GM19372 (cell line): Measurements from ENCODE around the gene CCR7.

Experiments used
- ATAC-seq: cut with Tn5 transposase; IDR thresholded peaks from one replicate; pipeline ENCODE4 v1.9.1; 2021; ENCODE audit warnings: mild to moderate bottlenecking, low read depth, moderate library complexity; ENCODE audit not compliant: unreplicated experiment

CCR7 gene

DNA sequence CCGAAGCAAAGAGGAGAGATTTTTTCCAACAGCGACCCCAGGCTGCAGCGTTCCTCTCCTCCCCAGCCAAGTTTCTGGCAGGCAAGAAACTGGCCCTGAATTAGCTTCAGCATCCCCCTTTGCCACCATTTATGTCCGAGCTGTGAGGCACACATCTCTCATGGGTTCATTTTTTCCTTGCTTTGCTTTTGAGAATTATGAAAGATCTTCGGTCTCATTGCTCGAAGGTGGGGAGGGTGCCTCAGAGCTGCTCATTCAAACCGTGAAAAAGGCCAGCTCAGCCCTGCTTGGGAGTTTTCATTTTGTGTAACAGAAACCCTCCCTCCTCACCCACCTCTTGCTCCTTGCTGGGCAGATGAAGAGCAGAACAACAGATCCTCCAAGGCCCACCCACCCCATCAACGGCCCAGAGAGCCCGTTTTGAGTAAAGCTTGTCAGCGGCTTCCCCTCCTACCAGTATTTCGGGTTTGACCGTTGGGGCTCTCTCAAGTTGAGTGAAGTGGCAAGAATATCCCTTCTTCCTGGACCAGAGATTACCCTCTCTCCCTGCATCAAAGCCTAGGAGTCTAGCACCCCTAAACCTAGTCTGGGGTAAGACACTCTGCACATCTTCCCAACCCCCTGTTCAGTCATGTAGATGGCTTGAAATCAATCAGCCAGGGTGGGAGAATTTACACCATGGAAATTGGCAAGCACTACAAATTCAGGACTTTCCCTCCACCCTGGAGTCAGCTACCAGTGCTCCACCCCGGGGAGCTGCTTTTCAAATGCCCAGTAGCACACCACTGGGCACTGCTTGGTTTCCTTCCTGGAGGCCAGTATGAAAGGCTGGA is 1.8 kb downstream of the CCR7 start:
- no peak for ATAC-seq

DNA sequence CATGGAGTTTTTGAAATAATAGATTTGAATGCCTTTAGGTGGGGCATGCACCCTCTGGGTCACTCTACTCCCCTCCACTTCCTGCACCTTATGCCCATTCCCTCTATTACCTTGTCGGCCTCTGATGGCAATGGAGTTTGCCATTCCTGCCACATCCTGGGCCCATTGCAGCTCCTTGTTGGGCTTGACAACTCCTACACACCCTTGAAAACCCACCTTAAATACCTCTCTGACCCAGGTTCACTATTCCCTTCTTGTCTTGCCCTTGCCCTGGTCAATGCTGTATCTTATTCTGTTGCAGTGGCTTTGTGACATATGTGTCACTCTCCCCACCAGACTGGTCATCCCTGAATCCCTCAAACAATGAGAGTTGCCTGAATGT is 2.4 kb downstream of the CCR7 start:
- no peak for ATAC-seq

DNA sequence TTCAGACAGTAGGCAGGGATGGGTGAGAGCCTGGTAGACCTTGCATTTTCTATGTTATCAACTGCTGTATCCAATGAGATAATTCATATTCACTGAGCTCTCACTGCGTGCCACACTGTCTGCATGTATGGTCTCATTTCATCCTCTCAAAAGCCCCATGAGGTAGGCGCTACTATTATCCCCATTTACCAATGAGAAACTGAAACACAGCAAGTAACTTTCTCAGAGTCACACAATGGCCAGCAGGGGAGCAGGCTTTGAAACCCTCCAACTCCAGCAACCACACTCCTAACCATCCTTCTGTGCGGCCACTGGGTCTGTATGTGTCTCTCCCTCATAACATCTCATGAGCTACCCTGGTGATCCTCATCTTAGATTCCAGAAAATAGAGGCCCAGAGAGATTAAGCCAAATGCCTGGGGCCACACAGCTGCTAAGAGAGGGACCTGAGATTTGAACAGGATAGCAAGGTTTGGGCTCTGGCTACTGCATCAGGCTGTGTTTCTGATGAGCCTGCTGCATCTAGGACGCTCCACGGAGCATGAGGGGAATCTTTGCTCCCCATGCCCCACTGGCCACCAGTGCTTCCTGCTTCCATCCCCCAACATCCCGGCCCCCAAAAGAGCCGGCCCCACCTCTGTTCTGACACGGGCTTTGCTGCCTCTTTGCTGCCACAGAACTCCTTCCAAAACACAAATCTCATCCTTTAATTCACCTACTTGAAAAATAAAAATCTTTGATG is 3.2 kb downstream of the CCR7 start:
- no peak for ATAC-seq

DNA sequence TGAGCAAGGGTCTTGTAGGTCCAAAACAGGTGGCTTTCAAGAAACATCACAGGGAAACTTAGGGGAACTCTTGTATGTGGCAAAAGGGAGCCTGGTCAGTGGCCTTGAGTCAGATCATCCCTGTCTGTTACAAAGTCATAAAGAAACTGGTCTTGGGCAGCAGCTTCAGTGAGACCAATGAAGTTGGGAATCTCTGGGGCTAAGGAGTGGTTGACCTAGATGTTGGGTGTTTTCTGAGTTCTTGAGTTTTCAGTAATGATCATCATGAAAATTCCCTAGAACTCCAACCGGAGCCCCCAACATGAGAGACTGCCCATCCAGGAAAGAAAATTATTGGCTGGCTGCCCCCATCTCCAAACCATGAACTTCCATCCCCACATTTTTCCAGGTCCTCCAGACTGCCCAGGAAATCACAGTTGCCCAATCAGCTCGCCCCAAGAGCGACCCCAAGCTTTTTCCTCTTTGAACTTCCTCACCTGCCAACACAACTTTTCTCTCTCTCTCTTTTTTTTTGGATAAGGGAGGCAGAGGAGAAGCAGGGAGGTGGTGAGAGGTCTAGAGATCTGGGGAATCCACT is 3.9 kb downstream of the CCR7 start:
- no peak for ATAC-seq

DNA sequence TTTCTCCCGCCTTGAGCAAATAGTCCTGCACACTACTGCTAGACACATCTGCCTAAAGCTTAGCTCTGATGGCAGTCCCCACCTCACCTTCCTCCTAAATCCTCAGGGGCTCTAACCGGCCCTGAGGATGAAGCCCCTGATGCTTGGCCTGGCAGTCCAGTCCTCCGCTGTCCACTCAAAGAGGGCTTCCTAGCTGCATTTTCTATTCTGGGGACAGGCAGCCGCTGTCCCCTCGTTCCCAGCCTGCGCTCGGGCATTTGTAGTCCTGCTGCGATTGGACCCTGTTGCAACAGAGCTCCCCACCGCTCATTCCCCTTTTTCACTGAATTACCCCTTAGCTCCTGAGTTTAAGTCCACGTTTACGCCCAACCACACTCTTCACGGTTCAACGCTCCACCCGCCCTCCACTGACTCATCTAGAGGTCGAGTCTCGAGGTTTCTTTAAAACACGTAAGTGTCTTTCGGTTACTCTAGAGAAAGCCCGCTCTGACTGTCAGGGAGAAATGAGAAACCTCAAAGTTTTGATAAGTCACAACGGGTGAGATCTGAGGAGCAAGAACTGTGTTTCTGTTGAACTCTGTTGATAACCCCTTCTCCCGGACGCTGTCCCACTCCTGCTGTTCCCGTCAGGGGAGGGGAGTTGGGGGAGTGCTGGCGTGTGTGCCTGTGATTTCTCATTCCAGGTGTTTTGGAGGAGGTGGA is 4.5 kb downstream of the CCR7 start:
- ATAC-seq: no peak

DNA sequence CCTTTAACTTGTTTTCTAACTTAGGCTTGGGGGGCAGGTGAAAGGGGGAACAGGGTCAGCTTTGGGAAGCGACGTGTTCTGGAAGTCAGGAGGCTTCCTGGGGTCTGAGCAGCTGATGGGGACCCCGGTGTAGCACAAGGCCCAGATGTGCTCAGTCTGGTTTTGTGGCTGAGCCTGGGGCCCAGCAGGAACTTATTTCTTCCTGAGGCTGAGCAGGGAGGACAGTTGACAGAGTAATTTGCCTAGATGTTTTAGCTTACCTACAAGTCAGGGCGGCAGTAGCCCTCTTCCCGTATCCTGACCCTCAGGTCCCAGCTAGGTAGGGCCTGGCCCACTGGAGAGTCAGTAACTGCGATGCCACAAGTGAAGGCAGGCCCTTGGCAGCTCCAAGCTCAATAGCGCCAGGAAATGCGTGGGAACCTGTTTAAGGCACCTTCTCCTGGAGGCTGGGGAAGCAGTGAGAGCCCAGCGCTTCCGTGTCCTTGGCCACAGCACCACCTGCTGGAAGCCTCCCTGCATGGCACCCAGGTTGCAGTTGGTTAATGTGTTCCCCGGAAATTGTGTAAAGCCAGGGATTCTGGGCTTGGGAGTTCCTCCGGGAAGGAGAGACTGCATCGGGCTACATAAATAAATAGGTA is 5.2 kb downstream of the CCR7 start:
- no peak for ATAC-seq

DNA sequence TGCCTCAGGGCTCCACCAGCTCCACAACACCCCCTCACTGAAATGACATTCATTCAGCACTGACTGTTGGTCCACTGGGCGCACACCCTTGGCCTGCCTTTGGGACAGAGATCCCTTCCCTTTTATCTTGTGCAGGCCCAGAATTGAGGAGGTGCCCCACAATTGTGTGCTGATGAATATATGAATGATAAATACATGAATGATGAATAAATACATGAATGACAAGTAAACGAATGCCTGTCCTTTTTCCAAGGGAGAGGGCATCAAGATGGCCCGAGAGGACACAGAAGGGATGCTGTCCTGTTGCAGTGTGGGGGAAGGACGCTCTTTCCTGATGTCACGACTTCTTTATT is 5.7 kb downstream of the CCR7 start:
- ATAC-seq: no peak

DNA sequence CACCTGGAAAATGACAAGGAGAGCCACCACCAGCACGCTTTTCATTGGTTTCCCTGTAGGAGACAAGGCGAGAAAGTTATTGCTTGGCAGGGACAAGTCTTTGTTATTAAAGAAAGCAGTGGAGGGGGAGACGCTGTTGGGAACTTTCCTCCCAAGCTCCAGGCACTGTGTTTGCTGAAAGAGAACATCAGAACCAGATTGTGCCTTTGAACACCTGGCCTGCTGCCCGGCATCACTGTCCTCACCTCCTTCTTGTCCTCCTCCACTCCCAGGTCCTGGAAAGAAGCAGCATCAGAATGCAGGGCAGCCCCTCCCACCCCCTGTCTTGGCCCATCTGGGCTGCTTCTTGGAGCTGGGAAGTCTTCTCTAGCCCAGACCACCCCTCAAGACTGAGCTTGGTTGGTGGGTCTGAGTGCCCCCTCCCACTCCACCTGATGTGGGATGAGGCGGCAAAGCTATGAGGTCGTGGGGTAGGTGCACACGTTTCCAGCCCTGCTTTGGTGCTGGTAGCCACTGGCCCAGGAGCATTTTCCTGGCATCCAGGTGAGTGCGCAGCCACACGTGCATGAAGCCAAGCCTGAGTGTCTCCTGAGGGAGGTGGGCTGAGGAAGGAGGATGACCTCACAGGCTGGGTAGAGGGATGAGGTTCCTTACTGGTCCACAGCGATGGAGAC is 6.2 kb downstream of the CCR7 start:
- no peak for ATAC-seq

DNA sequence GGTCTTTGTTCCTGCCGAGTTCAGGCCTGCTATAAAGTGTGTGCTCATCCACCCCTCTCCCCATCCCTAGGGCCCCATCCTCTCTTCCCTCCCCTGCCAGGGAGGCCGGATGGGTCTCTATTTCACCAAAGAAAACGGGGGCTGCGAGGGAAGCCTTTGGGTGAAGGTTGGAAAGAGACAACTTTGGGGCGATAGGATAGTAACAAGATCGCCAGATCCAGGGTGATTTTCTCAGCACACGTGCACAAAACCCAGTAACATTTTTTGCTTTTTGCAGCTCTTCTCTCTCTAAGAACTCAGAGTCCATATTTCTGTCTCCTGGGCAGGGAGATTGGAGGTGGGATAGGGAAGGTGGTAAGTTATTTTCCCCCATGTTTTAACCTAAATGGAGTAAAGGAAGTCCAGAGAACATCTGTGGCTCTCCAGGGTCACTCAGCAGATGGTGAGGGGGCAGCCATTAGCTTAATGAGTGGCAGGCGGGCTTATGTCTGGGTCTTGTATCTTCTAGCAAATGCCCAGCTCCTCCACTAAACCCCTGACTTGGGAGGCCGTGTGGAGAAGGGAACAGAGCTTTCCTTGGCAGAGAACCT is 6.9 kb downstream of the CCR7 start:
- no peak for ATAC-seq

DNA sequence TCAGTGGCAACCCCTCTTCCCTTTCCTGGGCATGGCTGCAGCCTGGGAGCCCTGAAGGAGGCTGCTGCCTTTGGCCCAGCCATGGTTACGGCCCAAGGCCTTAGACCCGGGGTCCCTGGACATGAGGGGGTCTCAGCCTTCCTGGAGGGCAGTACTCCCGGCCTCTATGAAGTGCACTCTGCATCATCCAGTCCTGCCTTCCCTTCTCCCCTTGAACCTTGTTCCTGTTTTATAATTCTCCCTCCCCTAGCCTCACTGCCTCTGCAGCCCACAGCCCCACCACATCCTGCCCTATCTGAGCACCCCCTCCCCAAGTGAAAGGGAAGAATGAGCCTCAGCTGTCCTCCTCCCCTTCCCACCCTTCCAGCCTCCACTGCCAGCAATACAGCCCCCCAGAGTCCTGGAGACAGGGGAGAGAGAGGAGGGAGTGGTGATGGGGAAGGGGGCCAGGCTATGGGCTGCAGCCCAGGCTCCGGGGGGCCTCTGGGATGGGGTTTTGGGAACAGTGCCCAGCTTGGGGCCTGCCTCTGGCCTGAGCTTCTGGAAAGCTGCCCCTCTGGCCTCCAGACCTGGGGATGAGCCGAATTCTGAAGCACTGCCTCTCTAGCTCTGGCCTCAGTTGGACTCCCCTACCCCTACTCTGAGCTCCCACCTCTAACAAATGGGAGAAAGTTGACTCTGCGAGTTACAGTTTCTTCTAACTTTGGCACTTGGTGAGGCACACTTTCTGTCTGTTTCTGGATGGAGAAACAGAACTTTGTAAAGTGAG is 7.6 kb downstream of the CCR7 start:
- no peak for ATAC-seq

DNA sequence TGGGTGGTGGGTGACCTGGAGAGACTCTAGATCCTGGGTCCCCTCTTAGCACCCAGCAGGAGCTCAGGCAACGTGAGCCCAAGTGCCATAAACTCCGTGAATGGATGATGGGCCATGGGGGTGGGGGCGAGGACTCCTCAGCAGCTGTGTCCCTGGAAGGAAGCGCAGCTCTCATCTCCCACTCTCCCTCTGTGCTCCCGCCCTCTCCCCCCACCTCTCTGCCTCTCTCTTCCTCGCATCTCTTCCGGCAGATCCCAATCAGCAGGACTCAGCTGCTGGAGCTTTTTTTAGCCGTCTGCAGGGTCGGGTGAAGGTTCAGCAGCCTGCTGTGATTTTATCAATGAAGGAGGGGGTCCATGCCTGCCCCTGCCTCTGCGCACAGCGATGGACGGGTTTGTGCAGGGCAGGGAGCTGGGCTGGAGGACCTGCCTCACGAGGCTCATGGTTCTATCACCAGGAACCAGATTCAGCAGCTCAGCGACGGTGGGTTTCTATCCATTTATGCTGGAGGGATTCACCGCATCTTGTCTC is 8.3 kb downstream of the CCR7 start:
- no peak for ATAC-seq

DNA sequence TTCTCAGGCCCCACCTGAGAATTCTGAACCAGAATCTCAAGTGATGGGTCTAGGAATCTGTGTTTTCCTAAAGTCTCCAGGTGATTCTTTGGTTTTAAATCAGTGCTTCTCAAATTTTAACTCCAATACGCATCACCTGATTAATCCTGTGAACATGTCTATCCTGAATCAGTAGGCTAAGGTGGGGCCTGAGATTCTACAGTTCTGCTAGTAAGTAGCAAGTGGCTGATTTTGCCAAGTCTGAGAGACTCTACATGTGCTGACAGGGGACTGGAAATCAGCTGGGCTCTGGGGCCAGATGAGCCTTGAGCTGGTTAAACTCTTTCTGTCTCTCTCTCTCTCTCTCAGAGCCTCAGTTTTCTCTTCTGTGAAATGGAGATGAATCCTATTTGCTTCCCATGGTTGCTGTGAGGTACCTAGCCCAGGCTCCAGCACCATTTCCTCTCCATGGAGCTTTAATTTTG is 9.0 kb downstream of the CCR7 start:
- no peak for ATAC-seq

DNA sequence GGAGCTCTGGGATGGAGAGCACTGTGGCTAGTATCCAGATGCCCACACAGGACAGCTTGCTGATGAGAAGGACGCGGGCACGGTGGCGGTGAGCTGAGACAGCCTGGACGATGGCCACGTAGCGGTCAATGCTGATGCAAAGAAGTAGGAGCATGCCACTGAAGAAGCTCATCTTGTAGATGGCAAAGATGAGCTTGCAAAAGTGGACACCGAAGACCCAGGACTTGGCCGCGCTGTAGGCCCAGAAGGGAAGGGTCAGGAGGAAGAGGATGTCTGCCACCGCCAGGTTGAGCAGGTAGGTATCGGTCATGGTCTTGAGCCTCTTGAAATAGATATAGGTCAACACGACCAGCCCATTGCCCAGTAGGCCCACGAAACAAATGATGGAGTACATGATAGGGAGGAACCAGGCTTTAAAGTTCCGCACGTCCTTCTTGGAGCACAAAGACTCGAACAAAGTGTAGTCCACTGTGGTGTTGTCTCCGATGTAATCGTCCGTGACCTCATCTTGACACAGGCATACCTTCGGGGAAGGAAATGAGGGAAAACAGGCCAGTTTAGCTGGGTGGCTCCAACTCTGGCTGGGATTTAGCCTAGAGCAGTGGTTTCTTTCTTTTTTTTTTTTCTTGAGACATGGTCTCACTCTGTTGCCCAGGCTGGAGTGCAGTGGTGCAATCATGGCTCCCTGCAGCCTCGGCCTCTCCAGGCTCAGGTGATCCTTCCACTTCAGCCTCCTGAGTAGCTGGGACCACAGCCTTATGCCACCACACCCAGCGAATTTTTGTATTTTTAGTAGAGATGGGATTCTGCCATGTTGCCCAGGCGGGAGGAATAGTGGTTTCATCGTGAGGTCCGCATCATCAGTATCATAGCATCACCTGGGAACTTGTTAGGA is 9.7 kb downstream of the CCR7 start:
- ATAC-seq: no peak

DNA sequence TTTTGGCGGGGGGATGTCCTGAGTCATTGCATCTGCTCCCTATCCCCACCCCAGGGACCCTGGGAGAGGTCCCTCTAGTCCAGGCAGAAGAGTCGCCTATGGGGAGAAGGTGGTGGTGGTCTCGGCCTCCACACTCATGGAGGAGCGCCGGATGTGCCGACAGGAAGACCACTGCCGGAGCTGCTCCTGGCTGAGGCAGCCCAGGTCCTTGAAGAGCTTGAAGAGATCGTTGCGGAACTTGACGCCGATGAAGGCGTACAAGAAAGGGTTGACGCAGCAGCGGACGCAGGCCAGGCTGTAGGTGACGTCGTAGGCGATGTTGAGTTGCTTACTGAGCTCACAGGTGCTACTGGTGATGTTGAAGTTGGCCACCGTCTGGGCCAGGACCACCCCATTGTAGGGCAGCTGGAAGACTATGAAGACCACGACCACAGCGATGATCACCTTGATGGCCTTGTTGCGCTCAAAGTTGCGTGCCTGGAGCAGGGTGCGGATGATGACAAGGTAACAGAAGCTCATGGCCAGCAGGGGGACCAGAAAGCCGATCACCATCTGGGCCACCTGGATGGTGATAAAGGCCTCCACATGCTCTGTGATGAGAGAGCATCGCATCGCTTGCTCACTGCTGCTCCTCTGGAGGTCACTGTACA is 10.5 kb downstream of the CCR7 start:
- no peak for ATAC-seq

DNA sequence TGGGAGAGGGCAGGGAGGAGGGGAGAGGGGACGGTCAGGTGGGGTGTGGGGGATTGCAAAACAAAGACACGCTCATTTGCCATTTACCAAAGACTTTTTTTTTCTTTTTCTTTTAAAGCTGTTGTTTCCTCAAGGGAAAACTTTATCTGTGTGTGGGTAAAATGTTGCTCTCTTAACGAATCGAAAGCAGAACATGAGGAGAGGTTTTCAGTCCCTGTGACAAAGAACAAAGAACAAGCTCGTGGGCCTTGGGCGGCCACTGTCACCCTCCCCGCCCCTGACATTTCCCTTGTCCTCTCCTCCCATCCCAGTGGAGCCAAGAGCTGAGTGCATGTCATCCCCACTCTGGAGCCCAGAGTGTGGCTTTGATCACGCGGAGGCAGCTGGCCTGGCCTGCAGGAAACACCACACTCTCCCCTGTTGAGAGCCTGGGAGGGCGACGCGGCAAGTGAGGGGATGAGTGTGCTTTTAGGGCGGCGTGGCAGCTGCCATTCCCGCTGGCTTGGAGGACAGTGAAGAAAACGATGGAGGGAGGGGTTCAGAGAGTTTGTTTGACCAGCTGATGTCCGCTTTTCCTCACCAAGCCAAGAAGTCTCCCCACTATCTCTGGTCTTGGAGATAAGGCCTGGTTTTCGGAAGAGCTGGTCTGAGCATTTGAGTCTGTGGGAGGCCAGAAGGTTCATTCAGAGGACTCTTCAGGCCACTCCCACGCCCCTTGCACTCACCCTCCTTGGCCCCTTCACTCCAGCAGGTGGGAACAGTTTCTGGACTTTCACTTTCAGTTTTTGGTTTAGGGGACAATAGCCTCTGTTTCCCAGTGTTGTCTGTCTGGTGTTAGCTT is 11.4 kb downstream of the CCR7 start:
- no peak for ATAC-seq
